Measurements from ENCODE around the gene TMEM156. TPM values are rescaled to one million over a fixed set of nuclear protein-coding genes. Genes with fewer than 3 reads are reported as not detected.
"Not testable (repeated sequence)": the region's sequence is repeated elsewhere in the genome, so short reads cannot be mapped to it uniquely, and the experiment has no call there.

The TMEM156 gene
- total RNA-seq, 6 experiments from 2014 or later, result 0.07 to 0.48 (median 0.41) TPM

DNA sequence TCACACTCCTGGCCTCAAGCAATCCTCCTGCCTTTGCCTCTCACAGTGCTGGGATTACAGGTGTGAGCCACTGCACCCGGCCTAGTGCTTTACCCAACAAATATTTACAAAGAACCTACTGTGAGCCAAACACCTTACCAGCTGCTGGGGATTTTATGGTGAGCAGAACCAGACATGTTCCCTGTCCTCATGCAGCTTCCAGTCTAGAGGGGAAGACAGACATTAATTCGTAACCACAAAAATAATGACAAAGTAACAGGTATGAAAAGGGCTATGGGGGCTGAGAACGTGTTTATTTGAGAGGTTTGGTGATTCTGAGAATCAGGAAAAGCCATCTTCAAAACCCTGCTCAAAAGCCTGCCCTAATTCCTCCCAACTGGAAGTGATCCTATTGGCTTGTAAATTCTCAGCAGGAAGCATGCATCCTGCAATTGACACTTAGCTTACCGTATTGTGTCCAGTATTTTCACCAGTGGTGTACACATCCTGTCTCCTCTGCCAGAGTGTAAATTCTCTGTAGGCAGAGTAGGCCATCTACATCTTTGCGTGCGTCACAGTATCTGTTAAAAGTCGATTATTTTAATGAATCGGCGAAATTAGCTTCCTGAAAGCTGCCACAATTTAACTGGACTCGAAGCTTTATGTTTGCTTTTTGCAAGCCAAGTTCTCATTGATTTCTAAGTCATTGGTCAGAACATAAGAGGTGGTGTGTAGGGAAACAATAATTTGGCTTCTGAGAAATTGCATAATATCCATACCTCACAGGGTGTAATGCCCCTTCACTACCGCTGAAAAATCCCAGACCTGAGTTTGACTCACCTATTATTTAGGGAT lies 67.0 kb downstream of the TMEM156 start:
- no peak for DNase-seq
- H3K36me3 Mint-ChIP-seq (ENCODE audit: low read depth), result no peaks in the 10 kb centered on the region
- no peak overlapping the region for H3K27ac Mint-ChIP-seq
- no peaks in the 10 kb centered on the region; the same call in 1 of the 2 replicates for H3K9me3 Mint-ChIP-seq
- H3K27me3 Mint-ChIP-seq (ENCODE audit: insufficient read depth), result peaks cover 2% of the 10 kb centered on the region; the same call in 1 of the 2 replicates
- TF ChIP-seq, protein P1, sequence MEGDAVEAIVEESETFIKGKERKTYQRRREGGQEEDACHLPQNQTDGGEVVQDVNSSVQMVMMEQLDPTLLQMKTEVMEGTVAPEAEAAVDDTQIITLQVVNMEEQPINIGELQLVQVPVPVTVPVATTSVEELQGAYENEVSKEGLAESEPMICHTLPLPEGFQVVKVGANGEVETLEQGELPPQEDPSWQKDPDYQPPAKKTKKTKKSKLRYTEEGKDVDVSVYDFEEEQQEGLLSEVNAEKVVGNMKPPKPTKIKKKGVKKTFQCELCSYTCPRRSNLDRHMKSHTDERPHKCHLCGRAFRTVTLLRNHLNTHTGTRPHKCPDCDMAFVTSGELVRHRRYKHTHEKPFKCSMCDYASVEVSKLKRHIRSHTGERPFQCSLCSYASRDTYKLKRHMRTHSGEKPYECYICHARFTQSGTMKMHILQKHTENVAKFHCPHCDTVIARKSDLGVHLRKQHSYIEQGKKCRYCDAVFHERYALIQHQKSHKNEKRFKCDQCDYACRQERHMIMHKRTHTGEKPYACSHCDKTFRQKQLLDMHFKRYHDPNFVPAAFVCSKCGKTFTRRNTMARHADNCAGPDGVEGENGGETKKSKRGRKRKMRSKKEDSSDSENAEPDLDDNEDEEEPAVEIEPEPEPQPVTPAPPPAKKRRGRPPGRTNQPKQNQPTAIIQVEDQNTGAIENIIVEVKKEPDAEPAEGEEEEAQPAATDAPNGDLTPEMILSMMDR (IDR thresholded peaks at IDR 0.05), result no peak
- peaks cover 16% of the 10 kb centered on the region for H3K4me1 Mint-ChIP-seq (ENCODE audit: low read depth)
- H3K4me3 Mint-ChIP-seq, result no peak overlapping the region

- not testable (repeated sequence) for DNase-seq; H3K9me3 Mint-ChIP-seq; H3K36me3 Mint-ChIP-seq (ENCODE audit: low read depth)
These were observed 73.0 kb downstream of the TMEM156 start for GRCh38 chr4:38959248-38959647.

DNA sequence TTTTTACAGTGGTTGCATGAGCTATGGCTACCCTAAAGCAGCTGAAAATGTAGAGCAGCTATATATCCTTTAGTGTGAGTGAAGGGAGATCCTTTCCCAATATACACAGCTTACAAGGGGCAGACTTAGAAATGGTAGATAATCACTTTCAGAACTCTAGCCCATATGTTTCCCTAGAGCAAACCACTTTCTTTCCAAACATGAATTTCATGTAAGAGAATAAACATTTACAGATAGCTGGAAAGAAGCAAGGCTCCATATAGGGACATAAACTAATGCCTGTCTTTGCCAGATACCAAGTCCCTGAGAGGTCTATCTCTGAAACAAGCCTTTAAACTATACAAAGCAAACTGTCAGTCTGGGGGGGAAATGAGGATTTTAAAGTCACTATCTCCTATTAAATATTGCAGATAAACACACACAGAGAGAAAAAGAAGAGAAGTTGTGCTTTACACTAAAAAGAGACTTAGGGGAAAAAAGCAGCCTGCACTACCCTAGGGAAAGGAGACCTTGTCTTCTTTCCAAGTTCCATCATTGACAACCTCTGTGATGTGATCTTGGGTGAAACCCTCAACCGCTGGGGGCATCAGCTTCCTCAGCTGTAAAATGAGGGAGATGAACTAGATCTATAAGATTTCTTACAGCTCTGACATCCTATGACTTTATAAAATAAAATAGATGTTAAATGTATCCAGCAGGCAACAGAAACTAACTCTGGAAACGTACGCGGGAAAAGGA lies 73.6 kb downstream of the TMEM156 start:
- no peak for DNase-seq

More at GRCh38 chr4:38959248-38959647, 73.0 kb downstream of the TMEM156 start:
- H3K27me3 Mint-ChIP-seq (ENCODE audit: insufficient read depth); H3K27ac Mint-ChIP-seq; H3K4me1 Mint-ChIP-seq (ENCODE audit: low read depth); H3K4me3 Mint-ChIP-seq: not testable (repeated sequence)

GRCh38 chr4:38957893-38958292 lies 74.3 kb downstream of the TMEM156 start:
- TF ChIP-seq, protein P1 (IDR thresholded peaks at IDR 0.05), result no peak

More for the DNA sequence above, 73.6 kb downstream of the TMEM156 start:
- no peak overlapping the region for H3K27ac Mint-ChIP-seq
- no peaks in the 10 kb centered on the region; the same call in 1 of the 2 replicates for H3K27me3 Mint-ChIP-seq (ENCODE audit: insufficient read depth)
- H3K4me3 Mint-ChIP-seq, result no peak overlapping the region
- TF ChIP-seq, protein P1 (IDR thresholded peaks at IDR 0.05), result no peak
- peaks cover 9% of the 10 kb centered on the region for H3K4me1 Mint-ChIP-seq (ENCODE audit: low read depth)
- no peaks in the 10 kb centered on the region; the same call in 1 of the 2 replicates for H3K9me3 Mint-ChIP-seq
- no peaks in the 10 kb centered on the region for H3K36me3 Mint-ChIP-seq (ENCODE audit: low read depth)

DNA sequence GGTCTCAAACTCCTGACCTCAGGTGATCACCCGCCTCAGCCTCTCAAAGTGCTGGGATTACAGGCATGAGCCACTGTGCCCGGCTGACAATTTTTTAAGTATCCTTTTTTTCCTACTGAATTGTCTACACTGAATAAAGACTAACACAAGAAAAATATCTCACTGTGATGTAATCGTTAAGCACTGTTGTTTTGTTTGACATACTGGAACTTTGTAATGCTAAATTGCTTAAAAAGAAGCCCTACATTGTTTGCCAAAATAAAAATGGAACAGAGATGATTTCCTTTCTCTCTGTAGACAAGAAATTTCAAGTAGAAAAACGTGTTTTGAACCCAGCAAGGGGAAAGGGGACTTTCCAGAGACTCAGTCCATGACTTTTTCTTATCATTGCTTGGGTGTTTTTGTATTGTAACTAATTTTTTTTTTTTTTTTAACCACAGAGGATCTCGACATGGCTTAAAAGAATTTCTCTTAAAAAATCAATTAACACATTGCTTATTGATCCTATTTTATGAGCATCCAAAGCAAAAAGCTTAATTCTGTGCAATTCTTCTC lies 74.9 kb downstream of the TMEM156 start:
- peaks cover 9% of the 10 kb centered on the region for H3K4me1 Mint-ChIP-seq (ENCODE audit: low read depth)
- H3K27ac Mint-ChIP-seq, result no peak overlapping the region
- H3K4me3 Mint-ChIP-seq, result no peak overlapping the region
- DNase-seq, result no peak
- H3K9me3 Mint-ChIP-seq, result no peaks in the 10 kb centered on the region; the same call in 1 of the 2 replicates
- TF ChIP-seq, protein P1 (IDR thresholded peaks at IDR 0.05), result no peak
- H3K27me3 Mint-ChIP-seq (ENCODE audit: insufficient read depth), result no peaks in the 10 kb centered on the region; the same call in 1 of the 2 replicates
- no peaks in the 10 kb centered on the region for H3K36me3 Mint-ChIP-seq (ENCODE audit: low read depth)

More at GRCh38 chr4:38957893-38958292, 74.3 kb downstream of the TMEM156 start:
- DNase-seq, result no peak
- Mint-ChIP-seq H3K4me1 (ENCODE audit: low read depth) (peaks cover 9% of the 10 kb centered on the region), H3K4me3 (no peak overlapping the region), H3K9me3 (no peaks in the 10 kb centered on the region; the same call in 1 of the 2 replicates), H3K27ac (no peak overlapping the region), H3K36me3 (ENCODE audit: low read depth) (no peaks in the 10 kb centered on the region), H3K27me3 (ENCODE audit: insufficient read depth) (no peaks in the 10 kb centered on the region; the same call in 1 of the 2 replicates)

Data from HFFc6 (cell line).